GM20431 (cell line): ENCODE results near the gene SOD2.

Experiments
- in situ Hi-C: fragments of 300-500 bp; cut with MseI, MboI; formaldehyde crosslinking; loops from one replicate; pipeline ENCODE4 v1.15.0; 2020; ENCODE audit warnings: low sequenced_read_pairs; ENCODE audit not compliant: unreplicated experiment

SOD2 gene

DNA sequence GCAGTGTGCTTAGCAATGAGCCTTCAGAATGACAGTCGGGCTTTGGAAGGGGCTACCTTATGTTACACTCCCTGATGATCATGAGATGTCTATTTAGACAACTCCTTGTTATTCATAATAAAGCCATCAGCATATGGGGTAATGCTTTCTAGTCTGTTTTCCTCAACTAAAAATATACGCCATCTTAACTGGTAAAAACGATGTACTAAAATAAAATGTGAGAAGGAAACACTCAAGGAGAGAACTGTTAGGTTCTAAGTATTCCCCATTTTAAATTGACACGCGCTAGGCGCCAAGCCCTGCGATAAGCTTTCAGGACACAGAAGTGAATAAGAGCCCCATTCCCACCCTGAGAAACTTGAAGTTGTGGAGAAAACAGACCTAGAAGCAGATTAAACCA lies 43.6 kb downstream of the SOD2 start:
- in situ Hi-C loops = no loop called here

DNA sequence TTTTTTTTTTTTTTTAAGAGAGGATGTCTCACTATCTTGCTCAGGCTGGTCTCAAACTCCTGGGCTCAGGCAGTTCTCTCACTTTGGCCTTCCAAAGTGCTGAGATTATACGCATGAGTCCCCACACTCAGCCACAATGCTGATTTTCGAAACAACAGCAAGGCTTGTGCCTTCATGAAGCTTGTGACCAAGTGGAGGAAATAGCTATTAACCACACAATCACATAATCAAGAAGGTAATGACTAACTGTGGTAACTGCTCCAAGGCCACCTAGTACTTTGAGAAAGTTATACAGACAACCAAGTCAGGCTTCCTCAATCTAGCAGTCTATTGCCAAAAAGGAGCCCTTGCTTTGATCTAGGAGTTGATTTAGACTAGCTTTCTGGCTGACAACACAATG lies 46.3 kb downstream of the SOD2 start:
- in situ Hi-C loops = no loop called here

DNA sequence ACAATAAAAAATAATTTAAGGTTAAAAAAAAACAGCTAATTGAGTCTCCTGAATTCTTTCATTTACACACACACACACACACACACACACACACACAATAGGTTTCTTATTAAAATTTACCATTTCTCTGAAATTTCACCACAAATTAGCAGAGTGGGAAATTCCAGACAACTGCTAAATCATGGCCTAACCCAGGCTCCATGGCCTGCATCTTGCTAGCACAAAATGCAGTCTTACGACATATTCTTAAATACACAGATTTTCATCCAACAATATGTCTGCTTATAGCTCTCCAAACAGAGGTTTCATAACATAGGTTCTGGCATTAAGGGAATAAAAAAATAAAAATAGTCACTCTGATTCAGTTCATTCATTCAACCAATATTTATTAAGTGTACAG lies 46.9 kb downstream of the SOD2 start:
- in situ Hi-C loops = no loop called here

DNA sequence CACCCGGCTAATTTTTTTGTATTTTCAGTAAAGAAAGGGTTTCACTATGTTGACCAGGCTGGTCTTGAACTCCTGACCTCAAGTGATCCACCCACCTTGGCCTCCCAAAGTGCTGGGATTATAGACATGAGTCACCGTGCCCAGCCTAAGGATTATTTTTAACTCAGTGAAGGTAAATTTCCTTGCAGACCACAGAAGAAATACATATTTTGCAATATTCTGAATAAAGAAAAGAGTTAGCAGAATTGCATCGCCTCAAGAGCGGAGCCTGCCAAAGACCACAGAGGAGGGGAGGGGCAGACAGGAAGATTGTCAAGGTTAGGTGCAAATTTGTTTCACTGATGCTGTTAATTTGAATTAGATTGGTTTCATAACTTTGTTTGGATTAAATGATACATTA lies 47.4 kb downstream of the SOD2 start:
- in situ Hi-C loops = no loop called here
